GM21447 (cell line): ENCODE measurements around the gene COASY.
"Not testable (repeated sequence)": the region's sequence is repeated elsewhere in the genome, so short reads cannot be mapped to it uniquely, and the experiment has no call there.

Experiments
- ATAC-seq: cut with Tn5 transposase; IDR thresholded peaks from one replicate; pipeline ENCODE4 v1.9.1; 2021; ENCODE audit not compliant: unreplicated experiment

The COASY gene

DNA sequence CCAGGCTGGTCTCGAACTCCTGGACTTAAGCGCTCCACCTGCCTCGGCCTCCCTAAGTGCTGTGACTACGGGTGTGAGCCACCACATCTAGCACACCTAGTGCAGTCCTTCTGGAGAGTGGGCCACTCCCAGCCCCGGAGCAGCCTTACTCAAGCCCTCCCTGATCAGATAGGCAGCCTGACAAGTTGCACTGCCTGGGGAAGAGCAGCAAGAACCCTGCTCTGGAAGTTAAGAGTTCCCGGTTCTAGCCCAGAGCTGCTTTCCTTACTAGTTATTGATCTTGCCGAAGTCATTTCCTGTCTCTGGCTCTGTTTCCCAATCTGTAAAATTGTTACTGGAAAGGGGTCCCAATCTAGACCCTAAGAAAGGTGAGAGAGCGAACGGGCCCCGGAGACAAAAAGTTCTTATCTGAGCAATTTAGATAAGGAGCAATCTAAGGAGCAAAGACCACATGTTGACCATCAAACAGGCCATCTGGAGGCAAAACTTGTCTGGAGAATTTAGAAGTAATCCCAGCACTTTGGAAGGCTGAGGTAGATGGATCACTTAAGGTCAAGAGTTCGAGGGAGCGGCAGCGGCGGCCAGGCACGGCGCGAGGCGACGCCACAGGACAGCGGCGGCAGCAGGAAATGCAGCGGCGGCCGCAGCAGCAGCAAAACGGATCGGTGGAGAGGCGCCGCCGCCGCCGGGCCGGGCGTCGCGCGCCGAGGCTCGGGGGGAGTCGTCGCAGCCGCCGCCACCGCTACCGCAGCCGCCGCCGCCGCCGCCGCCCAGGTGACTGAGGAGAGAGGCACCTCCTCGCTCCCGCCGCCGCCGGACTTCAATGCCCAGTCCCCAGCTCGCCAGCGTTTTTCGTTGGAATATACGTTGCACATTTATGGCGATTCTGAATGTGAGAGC, 30.2 kb upstream of the COASY start:
- no peak for ATAC-seq

GRCh38 chr17:42535155-42536047, 26.5 kb upstream of the COASY start:
- ATAC-seq: no peak

- peak; percentile 78 for ATAC-seq
Observed at GRCh38 chr17:42536048-42536371, 25.9 kb upstream of the COASY start, which contains the start of gene NAGLU. NAGLU (plus strand) TSS chr17:42536241; CDS start chr17:42536273, 32 bp downstream.

- ATAC-seq: peak; percentile 60
Observed at GRCh38 chr17:42536372-42537155, 25.4 kb upstream of the COASY start.

DNA sequence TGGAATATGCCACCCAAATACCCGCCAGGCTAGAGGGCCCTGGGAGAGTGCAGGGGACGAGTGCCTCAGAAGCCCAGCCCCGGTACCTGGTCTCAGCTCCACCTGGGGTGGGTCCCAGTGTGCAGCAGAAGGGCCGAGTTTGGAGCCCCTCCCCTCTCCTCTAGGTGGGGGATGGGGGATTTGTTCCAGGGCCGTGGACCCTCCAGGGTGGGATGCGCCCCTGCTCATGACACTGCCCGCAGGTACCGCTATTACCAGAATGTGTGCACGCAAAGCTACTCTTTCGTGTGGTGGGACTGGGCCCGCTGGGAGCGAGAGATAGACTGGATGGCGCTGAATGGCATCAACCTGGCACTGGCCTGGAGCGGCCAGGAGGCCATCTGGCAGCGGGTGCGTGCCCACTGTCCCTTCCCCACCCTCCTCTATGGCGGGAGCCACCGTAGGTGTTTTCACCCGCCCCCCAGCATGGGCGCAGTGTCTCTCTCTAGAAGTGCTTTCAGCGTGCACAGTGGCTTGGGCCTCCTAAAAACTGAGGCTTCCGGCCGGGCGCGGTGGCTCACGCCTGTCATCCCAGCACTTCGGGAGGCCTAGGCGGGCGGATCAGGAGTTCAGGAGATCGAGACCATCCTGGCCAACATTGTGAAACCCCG, 24.7 kb upstream of the COASY start:
- ATAC-seq: no peak

GRCh38 chr17:42537826-42538451, 24.0 kb upstream of the COASY start:
- no peak for ATAC-seq

DNA sequence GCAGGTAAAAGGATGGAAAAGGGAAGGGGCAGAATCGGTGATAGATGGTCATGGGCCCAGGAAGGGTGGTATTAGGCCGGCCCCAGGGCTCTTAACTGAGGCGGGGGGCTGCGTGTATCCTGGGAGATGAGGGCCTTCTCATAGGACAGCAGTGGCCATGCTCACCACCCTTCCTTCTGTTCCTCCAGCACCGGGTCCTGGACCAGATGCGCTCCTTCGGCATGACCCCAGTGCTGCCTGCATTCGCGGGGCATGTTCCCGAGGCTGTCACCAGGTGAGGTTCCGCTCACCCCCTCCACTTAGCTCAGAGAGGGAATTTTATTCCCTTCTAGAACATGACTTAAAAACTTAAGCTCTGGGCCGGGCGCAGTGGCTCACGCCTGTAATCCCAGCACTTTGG, 23.5 kb upstream of the COASY start:
- no peak for ATAC-seq

DNA sequence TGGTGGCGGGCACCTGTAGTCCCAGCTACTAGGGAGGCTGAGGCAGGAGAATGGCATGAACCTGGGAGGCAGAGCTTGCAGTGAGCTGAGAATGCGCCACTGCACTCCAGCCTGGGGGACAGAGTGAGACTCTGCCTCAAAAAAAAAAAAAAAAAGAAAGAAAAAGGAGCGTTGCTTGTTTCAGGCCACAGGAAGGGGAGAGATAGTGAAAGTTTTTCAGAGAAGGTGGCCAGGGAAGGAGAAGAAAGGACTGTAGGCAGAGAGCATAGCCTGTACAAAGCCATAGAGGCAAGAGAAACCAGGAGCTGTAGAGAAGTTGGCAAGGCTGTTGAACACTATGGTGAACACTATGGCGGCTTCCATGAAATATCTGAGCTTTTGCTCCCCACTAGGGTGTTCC, 21.4 kb upstream of the COASY start:
- not testable (repeated sequence) for ATAC-seq

GRCh38 chr17:42541041-42541833, 20.7 kb upstream of the COASY start:
- no peak for ATAC-seq

DNA sequence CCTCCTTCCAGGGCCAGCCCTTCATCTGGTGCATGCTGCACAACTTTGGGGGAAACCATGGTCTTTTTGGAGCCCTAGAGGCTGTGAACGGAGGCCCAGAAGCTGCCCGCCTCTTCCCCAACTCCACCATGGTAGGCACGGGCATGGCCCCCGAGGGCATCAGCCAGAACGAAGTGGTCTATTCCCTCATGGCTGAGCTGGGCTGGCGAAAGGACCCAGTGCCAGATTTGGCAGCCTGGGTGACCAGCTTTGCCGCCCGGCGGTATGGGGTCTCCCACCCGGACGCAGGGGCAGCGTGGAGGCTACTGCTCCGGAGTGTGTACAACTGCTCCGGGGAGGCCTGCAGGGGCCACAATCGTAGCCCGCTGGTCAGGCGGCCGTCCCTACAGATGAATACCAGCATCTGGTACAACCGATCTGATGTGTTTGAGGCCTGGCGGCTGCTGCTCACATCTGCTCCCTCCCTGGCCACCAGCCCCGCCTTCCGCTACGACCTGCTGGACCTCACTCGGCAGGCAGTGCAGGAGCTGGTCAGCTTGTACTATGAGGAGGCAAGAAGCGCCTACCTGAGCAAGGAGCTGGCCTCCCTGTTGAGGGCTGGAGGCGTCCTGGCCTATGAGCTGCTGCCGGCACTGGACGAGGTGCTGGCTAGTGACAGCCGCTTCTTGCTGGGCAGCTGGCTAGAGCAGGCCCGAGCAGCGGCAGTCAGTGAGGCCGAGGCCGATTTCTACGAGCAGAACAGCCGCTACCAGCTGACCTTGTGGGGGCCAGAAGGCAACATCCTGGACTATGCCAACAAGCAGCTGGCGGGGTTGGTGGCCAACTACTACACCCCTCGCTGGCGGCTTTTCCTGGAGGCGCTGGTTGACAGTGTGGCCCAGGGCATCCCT, 18.5 kb upstream of the COASY start:
- ATAC-seq: no peak

DNA sequence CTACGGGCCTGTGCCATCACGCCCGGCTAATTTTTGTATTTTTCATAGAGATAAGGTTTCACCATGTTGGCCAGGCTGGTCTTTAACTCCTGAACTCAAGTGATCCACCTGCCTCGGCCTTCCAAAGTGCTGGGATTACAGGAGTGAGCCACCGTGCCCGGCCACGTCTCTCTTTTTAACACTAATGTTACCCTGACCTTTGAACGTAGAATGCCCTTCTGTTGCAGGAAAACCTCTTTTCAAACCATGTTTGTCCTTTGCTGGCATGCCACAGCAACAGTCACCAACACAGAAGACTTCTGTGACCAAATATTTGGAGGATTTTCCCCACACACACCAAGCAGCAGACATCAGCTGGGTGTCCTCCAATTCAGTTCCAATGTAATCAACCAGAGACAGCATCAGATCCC, 17.1 kb upstream of the COASY start:
- no peak for ATAC-seq

DNA sequence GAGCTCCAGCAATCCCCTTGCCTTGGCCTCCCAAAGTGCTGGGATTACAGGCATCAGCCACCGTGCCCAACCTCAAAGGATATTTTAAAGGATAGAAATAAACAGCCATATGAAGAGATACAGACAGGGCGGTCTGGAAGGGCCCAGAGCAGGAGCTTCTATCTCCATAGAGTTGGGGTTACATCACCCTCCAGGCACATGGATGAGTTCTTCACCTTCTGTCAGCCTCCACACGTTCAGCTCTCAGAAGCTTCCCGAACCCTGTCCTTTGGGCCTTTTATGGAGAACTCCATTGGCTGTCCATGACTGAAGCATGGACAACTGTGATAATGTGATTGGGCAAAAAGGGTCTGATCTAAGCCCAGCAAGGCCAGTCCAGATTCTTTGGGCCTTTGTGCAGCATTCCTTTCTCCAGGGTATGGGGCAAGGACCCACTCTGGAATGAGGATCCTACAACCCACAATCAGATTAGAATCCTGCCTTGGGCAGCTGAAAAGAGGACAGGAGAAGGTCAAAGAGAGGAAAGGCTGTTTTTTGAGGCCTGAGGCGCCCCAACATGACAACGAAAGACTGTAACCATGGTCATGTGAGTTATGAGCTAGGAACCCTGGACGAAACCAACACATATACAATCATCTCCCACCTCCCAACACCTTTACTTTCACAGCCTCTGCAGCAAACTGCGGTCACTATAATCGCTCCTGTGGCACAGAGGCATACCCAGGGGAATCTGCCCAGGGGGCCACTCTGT, 16.0 kb upstream of the COASY start:
- ATAC-seq: not testable (repeated sequence)

DNA sequence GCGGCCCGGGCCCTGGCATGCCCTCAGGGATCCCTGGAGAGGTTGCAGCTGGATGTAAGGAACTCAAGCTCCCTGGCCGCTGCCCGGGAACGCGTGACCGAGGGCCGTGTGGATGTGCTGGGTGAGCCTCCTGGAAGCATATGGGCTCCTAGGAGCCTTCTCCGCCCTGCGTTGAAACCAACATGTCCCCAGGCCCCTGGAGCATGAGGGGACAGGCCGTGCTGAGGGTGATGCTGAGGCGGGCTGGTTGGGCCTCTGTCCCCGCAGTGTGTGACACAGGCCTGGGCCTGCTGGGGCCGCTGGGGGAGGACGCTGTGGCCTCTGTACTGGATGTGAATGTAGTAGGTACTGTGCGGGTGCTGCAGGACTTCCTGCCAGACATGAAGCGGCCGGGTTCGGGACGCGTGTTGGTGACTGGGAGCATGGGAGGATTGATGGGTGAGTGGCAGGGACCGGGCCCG, 14.9 kb upstream of the COASY start:
- no peak for ATAC-seq

DNA sequence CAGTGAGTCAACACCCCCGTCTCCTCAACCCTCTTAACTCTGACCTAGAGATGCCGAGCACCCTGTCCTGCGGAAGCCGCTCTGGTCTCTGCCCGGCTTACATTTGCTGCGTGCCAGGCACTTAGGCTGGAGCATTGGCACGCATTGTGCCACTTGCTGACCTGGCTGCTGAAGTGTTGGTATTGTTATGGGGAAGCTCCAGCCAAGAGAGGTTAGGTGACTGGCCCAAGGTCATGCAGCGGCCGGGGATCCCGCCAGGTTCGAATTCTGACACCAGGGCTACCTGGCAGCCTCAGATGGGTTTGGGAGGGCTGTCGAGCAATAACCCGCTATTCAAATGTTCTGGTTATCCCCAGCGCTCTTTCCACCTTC, 14.3 kb upstream of the COASY start:
- ATAC-seq: no peak

DNA sequence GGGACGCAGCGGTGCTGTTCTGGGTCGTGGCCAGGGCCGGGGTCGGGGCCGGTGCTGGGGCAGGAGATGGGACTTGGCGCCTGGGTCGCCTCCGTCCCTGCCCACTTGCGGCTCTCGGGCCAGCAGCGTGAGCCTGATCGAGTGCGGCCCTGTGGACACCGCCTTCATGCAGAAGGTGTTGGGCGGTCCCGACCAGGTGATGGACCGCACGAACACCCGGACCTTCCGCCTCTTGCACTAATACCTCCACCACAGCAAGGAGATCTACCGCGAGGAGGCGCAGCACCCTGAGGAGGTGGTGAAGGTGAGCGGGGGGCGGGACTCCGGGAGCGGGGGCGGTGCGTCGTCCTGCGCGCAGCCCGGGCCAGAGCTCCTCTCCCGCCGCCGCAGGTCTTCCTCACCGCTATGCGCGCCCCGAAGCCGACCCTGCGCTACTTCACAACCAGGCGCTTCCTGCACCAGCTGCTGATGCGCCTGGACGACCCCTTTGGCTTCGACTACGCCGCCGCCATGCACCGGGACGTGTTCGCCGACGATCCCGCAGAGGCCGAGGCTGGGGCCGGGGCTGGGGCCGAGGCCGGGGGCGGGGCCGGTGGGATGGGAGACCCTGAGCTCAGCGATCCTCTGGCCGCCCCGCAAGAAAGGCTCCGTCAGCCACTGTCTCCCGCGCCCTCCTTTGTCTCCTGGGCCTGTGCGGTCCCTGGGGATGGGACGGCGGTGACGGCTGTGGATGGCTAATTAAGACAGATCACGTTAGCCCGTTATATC, 13.7 kb upstream of the COASY start:
- ATAC-seq: peak; percentile 54

DNA sequence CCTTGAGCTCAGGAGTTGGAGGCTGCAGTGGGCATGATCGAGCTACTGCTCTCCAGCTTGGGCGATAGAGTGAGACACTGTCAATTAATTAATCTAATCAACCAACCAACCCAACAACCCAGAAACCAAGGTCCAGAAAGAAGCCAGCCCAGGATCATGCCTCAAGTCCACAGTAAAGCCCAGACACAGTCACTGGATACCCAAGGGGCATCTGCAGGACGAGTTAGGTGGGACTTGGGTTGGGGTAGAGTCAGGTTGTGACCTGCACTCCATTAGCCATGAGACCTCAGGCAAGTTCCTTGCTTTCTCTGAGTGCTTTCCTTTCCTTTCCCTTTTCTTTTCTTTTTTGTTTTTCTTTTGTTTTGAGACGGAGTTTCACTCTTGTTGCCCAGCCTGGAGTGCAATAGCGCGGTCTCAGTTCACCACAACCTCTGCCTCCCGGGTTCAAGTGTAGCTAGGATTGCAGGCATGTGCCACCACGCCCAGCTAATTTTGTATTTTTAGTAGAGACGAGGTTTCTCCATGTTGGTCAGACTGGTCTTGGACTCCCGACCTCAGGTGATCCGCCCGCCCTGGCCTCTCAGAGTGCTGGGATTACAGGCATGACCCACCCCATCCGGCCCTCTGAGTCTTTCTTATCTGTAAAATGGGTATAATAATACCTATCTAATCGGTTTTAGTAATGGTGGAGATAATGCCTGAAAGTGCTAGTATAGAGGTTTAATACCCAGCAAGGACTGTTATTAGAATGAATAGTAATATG, 12.8 kb upstream of the COASY start:
- ATAC-seq: no peak
